GM12878 (cell line): ENCODE data around the gene PYM1. TPM values are rescaled to one million over a fixed set of nuclear protein-coding genes. Genes with fewer than 3 reads are reported as not detected.
A peak's percentile ranks its signal among the peaks of the same experiment; 100 is the strongest.

Experiments used
- E2F4 ChIP-seq: IDR thresholded peaks from 2 replicates; pipeline ENCODE4 v1.6.1; 2012; ENCODE audit warnings: low read depth, low read length, improper control_type of control experiment
- EZH2 ChIP-seq: IDR thresholded peaks from 2 replicates; pipeline ENCODE4 v1.6.1; 2012; ENCODE audit warnings: low read depth, mild to moderate bottlenecking, control low read depth, inconsistent platforms, low read length, borderline replicate concordance; ENCODE audit not compliant: control insufficient read depth
- FOXK2 ChIP-seq: fragments of 450-650 bp; IDR thresholded peaks from 2 replicates; pipeline ENCODE4 v1.6.1; 2017; ENCODE audit warnings: mild to moderate bottlenecking, moderate library complexity
- FOXM1 ChIP-seq: IDR thresholded peaks from 2 replicates; pipeline ENCODE4 v1.6.1; 2012; ENCODE audit warnings: low read depth, mild to moderate bottlenecking, inconsistent platforms, low read length, moderate library complexity
- LARP7 ChIP-seq: fragments of 450-650 bp; IDR thresholded peaks from 2 replicates; pipeline ENCODE4 v1.6.1; 2017; ENCODE audit warnings: mild to moderate bottlenecking
- NR2F1 ChIP-seq: fragments of 450-650 bp; conservative IDR thresholded peaks from 2 replicates; pipeline ENCODE4 v1.6.1; 2017; ENCODE audit warnings: mild to moderate bottlenecking
- RAD21 ChIP-seq: IDR thresholded peaks from 2 replicates; pipeline ENCODE4 v1.6.1; 2011; ENCODE audit warnings: mild to moderate bottlenecking, low read depth, low read length, moderate library complexity; ENCODE audit not compliant: insufficient read depth
- SP1 ChIP-seq: IDR thresholded peaks from one replicate; pipeline ENCODE4 v1.6.1; 2011; ENCODE audit warnings: low read depth, low read length
- SREBF1 ChIP-seq: IDR thresholded peaks from 2 replicates; pipeline ENCODE4 v1.6.1; 2012; ENCODE audit warnings: mild to moderate bottlenecking, low read length
- YY1 ChIP-seq: IDR thresholded peaks from 2 replicates; pipeline ENCODE4 v1.6.1; 2011; ENCODE audit warnings: low read depth, mild to moderate bottlenecking, low read length
- polyA plus RNA-seq, 11 experiments: library from polyadenylated mRNA; depleted of rRNA in 4 of 11; unstranded in 6 of 11; stranded (reverse) in 5 of 11; fragments of >200 nt; fragmentation: Nextera tagmentation in 4 of 11; fragmentation: Illumina TruSeq in 1 of 11; extraction: Ambion mirVana in 4 of 11; extraction: Trizol in 1 of 11; gene quantifications; 1 replicate in 1 of 11; 2 replicates in 10 of 11; pipeline versions ENCODE4 v1.2.1 to v1.2.3, GENCODE V29; 2011 to 2016; ENCODE audit warnings: inconsistent platforms in 2 of 11, missing spikeins in 2 of 11, low read depth in 1 of 11
- total RNA-seq, 4 experiments: library from RNA; depleted of rRNA in 3 of 4; stranded (reverse); fragments of >200 nt in 3 of 4; fragmentation: Illumina TruSeq in 1 of 4; extraction: Trizol in 1 of 4; gene quantifications; 2 replicates each; pipeline versions ENCODE4 v1.2.1 to v1.2.3, GENCODE V29; 2013 to 2021
- TF ChIP-seq, protein P1 (sequence below): fragments of 450-650 bp; IDR thresholded peaks from 2 replicates; pipeline ENCODE4 v1.6.1; 2017; ENCODE audit warnings: mild to moderate bottlenecking, moderate library complexity
- TF ChIP-seq, protein P2 (sequence below): IDR thresholded peaks from 2 replicates; pipeline ENCODE4 v1.6.1; 2012; ENCODE audit warnings: low read depth, low read length, improper control_type of control experiment
- TF ChIP-seq, protein P3 (sequence below): fragments of 450-650 bp; formaldehyde crosslinking; IDR thresholded peaks from 2 replicates; pipeline ENCODE4 v1.4.0; 2020; ENCODE audit warnings: mild to moderate bottlenecking, moderate library complexity
- TF ChIP-seq, protein P4 (sequence below): fragments of 450-650 bp; IDR thresholded peaks from 2 replicates; pipeline ENCODE4 v1.6.1; 2017; ENCODE audit warnings: mild to moderate bottlenecking, moderate library complexity

Gene PYM1
- total and polyA plus RNA-seq, 10 of the 15 experiments (the other 5 are each of a cell fraction or from before 2014, with no cell fraction given): 33.9 to 93.4 (median 55.8) TPM

DNA sequence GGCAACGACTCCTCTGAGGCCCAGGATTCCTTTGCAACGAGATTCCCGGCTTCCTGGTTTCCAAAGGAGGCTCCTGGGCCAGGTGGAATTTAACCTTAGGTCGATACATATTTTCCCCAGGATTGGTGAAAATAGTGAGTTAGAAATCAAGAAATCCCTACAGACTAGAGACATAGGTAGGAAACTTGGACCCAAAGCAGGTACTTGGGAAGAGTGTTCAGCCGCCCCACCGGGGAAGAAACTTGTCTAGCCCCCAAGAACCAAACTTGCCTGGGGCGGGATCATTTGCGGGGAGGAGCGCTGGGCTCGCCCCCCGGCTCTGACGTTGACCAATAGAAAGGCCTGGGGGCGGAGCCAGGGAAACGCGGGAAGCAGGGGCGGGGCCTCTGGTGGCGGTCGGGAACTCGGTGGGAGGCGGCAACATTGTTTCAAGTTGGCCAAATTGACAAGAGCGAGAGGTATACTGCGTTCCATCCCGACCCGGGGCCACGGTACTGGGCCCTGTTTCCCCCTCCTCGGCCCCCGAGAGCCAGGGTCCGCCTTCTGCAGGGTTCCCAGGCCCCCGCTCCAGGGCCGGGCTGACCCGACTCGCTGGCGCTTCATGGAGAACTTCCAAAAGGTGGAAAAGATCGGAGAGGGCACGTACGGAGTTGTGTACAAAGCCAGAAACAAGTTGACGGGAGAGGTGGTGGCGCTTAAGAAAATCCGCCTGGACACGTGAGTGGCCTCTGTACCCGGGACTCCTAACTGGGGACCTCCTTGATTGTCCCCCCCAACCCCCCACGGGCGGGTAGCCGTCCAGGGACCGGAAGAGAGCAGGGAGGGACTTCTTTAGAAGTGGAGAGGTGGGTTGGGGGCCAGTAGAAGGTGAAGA, 39.0 kb upstream of the PYM1 start, which contains the start of gene CDK2 (continued):
- TF ChIP-seq, protein P1, sequence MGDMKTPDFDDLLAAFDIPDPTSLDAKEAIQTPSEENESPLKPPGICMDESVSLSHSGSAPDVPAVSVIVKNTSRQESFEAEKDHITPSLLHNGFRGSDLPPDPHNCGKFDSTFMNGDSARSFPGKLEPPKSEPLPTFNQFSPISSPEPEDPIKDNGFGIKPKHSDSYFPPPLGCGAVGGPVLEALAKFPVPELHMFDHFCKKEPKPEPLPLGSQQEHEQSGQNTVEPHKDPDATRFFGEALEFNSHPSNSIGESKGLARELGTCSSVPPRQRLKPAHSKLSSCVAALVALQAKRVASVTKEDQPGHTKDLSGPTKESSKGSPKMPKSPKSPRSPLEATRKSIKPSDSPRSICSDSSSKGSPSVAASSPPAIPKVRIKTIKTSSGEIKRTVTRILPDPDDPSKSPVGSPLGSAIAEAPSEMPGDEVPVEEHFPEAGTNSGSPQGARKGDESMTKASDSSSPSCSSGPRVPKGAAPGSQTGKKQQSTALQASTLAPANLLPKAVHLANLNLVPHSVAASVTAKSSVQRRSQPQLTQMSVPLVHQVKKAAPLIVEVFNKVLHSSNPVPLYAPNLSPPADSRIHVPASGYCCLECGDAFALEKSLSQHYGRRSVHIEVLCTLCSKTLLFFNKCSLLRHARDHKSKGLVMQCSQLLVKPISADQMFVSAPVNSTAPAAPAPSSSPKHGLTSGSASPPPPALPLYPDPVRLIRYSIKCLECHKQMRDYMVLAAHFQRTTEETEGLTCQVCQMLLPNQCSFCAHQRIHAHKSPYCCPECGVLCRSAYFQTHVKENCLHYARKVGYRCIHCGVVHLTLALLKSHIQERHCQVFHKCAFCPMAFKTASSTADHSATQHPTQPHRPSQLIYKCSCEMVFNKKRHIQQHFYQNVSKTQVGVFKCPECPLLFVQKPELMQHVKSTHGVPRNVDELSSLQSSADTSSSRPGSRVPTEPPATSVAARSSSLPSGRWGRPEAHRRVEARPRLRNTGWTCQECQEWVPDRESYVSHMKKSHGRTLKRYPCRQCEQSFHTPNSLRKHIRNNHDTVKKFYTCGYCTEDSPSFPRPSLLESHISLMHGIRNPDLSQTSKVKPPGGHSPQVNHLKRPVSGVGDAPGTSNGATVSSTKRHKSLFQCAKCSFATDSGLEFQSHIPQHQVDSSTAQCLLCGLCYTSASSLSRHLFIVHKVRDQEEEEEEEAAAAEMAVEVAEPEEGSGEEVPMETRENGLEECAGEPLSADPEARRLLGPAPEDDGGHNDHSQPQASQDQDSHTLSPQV: no peak
- TF ChIP-seq RAD21 (no peak), YY1 (no peak), SP1 (peak; percentile 84), SREBF1 (no peak), NR2F1 (no peak), FOXK2 (no peak), FOXM1 (no peak), E2F4 (peak; percentile 51; the same call in 1 of the 2 replicates), LARP7 (peak; percentile 41; the same call in 1 of the 2 replicates), EZH2 (no peak)
- TF ChIP-seq, protein P2, sequence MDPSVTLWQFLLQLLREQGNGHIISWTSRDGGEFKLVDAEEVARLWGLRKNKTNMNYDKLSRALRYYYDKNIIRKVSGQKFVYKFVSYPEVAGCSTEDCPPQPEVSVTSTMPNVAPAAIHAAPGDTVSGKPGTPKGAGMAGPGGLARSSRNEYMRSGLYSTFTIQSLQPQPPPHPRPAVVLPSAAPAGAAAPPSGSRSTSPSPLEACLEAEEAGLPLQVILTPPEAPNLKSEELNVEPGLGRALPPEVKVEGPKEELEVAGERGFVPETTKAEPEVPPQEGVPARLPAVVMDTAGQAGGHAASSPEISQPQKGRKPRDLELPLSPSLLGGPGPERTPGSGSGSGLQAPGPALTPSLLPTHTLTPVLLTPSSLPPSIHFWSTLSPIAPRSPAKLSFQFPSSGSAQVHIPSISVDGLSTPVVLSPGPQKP: no peak
- TF ChIP-seq, protein P3, sequence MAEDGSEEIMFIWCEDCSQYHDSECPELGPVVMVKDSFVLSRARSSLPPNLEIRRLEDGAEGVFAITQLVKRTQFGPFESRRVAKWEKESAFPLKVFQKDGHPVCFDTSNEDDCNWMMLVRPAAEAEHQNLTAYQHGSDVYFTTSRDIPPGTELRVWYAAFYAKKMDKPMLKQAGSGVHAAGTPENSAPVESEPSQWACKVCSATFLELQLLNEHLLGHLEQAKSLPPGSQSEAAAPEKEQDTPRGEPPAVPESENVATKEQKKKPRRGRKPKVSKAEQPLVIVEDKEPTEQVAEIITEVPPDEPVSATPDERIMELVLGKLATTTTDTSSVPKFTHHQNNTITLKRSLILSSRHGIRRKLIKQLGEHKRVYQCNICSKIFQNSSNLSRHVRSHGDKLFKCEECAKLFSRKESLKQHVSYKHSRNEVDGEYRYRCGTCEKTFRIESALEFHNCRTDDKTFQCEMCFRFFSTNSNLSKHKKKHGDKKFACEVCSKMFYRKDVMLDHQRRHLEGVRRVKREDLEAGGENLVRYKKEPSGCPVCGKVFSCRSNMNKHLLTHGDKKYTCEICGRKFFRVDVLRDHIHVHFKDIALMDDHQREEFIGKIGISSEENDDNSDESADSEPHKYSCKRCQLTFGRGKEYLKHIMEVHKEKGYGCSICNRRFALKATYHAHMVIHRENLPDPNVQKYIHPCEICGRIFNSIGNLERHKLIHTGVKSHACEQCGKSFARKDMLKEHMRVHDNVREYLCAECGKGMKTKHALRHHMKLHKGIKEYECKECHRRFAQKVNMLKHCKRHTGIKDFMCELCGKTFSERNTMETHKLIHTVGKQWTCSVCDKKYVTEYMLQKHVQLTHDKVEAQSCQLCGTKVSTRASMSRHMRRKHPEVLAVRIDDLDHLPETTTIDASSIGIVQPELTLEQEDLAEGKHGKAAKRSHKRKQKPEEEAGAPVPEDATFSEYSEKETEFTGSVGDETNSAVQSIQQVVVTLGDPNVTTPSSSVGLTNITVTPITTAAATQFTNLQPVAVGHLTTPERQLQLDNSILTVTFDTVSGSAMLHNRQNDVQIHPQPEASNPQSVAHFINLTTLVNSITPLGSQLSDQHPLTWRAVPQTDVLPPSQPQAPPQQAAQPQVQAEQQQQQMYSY (CRISPR knock-in tag): no peak
- TF ChIP-seq, protein P4, sequence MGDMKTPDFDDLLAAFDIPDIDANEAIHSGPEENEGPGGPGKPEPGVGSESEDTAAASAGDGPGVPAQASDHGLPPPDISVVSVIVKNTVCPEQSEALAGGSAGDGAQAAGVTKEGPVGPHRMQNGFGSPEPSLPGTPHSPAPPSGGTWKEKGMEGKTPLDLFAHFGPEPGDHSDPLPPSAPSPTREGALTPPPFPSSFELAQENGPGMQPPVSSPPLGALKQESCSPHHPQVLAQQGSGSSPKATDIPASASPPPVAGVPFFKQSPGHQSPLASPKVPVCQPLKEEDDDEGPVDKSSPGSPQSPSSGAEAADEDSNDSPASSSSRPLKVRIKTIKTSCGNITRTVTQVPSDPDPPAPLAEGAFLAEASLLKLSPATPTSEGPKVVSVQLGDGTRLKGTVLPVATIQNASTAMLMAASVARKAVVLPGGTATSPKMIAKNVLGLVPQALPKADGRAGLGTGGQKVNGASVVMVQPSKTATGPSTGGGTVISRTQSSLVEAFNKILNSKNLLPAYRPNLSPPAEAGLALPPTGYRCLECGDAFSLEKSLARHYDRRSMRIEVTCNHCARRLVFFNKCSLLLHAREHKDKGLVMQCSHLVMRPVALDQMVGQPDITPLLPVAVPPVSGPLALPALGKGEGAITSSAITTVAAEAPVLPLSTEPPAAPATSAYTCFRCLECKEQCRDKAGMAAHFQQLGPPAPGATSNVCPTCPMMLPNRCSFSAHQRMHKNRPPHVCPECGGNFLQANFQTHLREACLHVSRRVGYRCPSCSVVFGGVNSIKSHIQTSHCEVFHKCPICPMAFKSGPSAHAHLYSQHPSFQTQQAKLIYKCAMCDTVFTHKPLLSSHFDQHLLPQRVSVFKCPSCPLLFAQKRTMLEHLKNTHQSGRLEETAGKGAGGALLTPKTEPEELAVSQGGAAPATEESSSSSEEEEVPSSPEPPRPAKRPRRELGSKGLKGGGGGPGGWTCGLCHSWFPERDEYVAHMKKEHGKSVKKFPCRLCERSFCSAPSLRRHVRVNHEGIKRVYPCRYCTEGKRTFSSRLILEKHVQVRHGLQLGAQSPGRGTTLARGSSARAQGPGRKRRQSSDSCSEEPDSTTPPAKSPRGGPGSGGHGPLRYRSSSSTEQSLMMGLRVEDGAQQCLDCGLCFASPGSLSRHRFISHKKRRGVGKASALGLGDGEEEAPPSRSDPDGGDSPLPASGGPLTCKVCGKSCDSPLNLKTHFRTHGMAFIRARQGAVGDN: 0 out of 2 replicates have a peak, but pooled peaks have one; percentile 19
